ENCODE measurements around the gene WNT16.

The WNT16 gene

DNA sequence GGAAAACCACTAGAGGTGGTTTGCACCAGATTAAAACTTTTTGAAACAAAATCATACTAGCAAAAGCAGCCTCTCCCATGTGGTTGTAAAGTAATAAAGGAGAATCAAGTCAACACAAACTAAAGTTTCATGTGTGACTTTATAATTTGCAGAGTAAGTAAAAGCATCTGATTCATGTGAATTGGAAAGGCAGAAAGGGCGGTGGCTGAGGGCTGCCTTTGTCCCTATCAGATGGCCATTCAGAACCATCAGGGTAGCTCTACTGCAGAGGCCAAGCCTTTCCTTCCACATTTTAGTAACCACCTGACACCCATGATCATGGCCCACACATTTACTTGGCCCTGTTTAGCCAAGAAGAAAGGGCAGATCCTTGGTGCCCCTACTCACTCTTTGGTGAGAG, 15.7 kb downstream of the WNT16 start:
- TF ChIP-seq, protein P1, sequence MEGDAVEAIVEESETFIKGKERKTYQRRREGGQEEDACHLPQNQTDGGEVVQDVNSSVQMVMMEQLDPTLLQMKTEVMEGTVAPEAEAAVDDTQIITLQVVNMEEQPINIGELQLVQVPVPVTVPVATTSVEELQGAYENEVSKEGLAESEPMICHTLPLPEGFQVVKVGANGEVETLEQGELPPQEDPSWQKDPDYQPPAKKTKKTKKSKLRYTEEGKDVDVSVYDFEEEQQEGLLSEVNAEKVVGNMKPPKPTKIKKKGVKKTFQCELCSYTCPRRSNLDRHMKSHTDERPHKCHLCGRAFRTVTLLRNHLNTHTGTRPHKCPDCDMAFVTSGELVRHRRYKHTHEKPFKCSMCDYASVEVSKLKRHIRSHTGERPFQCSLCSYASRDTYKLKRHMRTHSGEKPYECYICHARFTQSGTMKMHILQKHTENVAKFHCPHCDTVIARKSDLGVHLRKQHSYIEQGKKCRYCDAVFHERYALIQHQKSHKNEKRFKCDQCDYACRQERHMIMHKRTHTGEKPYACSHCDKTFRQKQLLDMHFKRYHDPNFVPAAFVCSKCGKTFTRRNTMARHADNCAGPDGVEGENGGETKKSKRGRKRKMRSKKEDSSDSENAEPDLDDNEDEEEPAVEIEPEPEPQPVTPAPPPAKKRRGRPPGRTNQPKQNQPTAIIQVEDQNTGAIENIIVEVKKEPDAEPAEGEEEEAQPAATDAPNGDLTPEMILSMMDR (IDR thresholded peaks at IDR 0.05; ENCODE audit: extremely low read depth, missing control alignments), result no peak
- DNase-seq (ENCODE audit: low spot score), result no peak

DNA sequence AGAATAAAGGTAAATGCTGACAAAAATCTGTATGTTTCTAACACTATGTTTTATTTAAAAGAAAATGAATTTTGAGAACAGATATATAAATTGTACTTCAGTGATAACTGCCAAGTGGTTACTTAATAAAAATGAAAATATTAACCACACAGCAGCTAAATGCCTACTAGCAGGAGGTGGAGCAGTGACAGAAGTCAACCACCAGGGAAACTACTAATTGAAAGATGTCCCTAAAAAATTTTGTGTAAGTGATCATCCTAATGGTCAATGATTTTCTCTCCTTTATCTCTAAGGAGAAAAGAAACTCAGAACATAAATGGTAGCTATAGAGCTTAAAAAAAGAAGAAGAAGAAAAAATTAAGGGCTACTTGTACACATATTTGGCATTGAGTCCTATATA, 22.9 kb downstream of the WNT16 start:
- TF ChIP-seq, protein P1 (IDR thresholded peaks at IDR 0.05; ENCODE audit: extremely low read depth, missing control alignments), result no peak
- DNase-seq (ENCODE audit: low spot score), result no peak

DNA sequence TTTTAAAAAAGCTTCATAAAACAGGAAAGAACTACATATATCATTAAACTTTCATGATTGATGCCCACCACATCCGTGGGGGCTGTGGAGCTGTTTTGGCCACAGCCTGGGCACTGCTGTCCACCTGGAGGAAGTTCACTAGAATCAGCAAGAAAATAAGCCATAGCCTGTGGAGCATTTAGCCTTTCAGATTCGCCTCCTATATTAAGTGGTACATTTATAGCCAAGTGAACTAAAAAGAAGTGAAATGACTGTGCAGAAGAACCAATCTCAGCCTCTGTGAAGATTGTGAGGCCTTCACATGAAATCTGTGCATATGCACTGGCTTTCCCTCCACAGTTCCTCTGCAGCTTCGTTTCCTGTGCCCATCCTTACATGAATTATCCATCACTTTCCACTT, 23.5 kb downstream of the WNT16 start:
- no peak for DNase-seq (ENCODE audit: low spot score)
- TF ChIP-seq, protein P1 (IDR thresholded peaks at IDR 0.05; ENCODE audit: extremely low read depth, missing control alignments), result no peak

DNA sequence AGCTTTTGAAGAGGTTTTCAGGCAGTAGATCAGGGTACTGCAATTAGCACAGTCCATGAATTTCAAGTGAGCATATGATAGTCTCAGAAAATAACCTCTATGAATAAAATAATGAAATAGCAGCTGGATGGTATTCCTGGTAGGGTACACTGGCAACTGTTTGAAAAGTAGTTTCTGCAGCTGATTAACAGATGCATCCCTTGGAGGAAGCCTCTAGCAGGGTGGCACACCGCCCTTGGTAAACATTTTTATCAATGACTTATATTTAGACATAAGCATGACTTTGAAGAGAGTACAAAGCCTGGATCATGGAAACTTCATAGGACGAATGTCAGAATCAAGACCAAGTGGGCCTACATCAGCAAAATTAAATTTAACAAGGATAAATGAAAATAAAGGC, 26.8 kb downstream of the WNT16 start:
- no peak for DNase-seq (ENCODE audit: low spot score)
- TF ChIP-seq, protein P1 (IDR thresholded peaks at IDR 0.05; ENCODE audit: extremely low read depth, missing control alignments), result no peak

DNA sequence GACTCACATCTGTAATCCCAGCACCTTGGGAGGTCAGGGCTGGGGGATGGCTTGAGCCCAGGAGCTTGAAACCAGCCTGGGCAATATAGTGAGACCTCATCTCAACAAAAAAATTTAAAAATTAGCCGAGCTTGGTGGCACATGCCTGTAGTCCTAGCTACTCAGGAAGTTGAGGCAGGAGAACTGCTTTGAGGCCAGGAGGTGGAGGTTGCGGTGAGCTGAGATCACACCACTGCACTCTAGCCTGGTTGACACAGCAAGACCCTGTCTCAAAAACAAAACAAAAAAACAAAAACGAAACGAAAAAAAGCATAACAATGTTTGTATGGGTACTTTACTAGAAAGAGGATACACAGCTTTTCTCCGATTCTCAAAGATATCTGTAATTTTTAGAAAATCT, 31.8 kb downstream of the WNT16 start:
- no peak for DNase-seq (ENCODE audit: low spot score)
- TF ChIP-seq, protein P1 (IDR thresholded peaks at IDR 0.05; ENCODE audit: extremely low read depth, missing control alignments), result no peak

DNA sequence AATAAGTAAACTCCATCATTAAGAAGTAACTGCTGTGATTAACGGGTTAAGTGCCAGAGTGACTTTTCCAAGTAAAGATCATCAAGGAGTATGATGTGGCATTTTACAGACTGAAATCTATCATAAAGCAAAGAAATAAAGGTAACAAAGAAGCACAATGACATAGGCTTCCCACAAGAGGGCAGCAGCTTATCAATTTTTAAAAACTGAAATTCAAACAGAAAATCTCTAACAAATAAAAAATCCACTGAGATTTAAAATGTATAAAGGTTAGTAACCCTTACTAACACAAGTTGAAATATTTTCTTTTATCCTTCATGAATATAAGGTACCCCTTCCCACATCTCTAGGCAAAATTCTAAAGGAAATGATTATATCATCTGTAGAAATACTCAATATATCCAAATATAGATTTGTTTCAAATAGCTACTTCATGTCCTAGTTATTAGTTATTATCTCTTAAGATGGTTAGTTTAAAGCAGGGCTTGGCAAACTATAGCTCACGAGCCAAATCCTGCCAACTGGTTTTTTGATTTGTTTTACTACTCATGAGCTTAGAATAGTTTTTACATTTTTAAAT, 38.1 kb downstream of the WNT16 start:
- DNase-seq (ENCODE audit: low spot score), result no peak
- TF ChIP-seq, protein P1 (IDR thresholded peaks at IDR 0.05; ENCODE audit: extremely low read depth, missing control alignments), result peak; percentile 59

DNA sequence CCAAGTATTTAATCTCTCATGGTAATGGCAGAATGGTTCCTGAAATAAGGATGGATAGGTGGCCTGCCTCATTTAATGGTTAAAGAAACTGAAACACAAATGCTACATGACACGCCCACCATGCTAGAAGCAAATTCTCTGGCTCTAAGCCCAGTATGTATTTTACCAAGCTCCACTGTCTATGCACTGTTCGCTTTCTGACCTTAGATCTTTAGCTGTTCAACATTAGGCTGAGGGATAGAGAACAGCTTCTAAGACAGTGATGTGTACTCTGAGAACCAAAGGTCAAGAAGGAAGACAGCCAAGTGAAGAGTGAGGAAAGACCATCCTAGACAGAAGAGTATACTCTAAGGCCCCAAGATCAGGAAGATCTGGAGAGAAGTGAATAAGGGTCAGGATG, 40.7 kb downstream of the WNT16 start:
- no peak for DNase-seq (ENCODE audit: low spot score)
- TF ChIP-seq, protein P1 (IDR thresholded peaks at IDR 0.05; ENCODE audit: extremely low read depth, missing control alignments), result no peak

Measured in GM20000 (cell line).